DMS 273 (cell line): ENCODE data around the gene BARD1.
"Not testable (repeated sequence)": the region's sequence is repeated elsewhere in the genome, so short reads cannot be mapped to it uniquely, and the experiment has no call there.

Source experiments
- DNase-seq: peaks from one replicate; lab custom pipeline; 2025; ENCODE audit not compliant: unreplicated experiment; lab: John Stamatoyannopoulos, UW

Gene BARD1

GRCh38 chr2:214772443-214773015 lies 37.0 kb downstream of the BARD1 start:
- no peak for DNase-seq

- no peak for DNase-seq
Measured at GRCh38 chr2:214765180-214765579, 44.3 kb downstream of the BARD1 start.

- DNase-seq = no peak
Measured at GRCh38 chr2:214753455-214753854, 56.0 kb downstream of the BARD1 start.

GRCh38 chr2:214750529-214750928 lies 59.0 kb downstream of the BARD1 start:
- DNase-seq = no peak

- DNase-seq = no peak
Measured at GRCh38 chr2:214747992-214748391, 61.5 kb downstream of the BARD1 start.

GRCh38 chr2:214742119-214742518 lies 67.4 kb downstream of the BARD1 start:
- no peak for DNase-seq

- DNase-seq = no peak
Measured at GRCh38 chr2:214740867-214741395, 68.6 kb downstream of the BARD1 start.

- DNase-seq = no peak
Measured at GRCh38 chr2:214737188-214737587, 72.3 kb downstream of the BARD1 start.

- peak; percentile 17 for DNase-seq
Measured at GRCh38 chr2:214730800-214731407, 78.6 kb downstream of the BARD1 start.

- DNase-seq = no peak
Measured at GRCh38 chr2:214730248-214730647, 79.2 kb downstream of the BARD1 start.

GRCh38 chr2:214724741-214725140 lies 84.7 kb downstream of the BARD1 start:
- DNase-seq = no peak

GRCh38 chr2:214717837-214718236 lies 91.6 kb downstream of the BARD1 start:
- not testable (repeated sequence) for DNase-seq

- no peak for DNase-seq
Measured at GRCh38 chr2:214716811-214717560, 92.5 kb downstream of the BARD1 start.

GRCh38 chr2:214715025-214715424 lies 94.5 kb downstream of the BARD1 start:
- no peak for DNase-seq

- DNase-seq = no peak
Measured at GRCh38 chr2:214713080-214713830, 96.2 kb downstream of the BARD1 start.

GRCh38 chr2:214710729-214711128 lies 98.8 kb downstream of the BARD1 start:
- DNase-seq = no peak

- peak; percentile 6 for DNase-seq
Measured at GRCh38 chr2:214706986-214707385, 102.5 kb downstream of the BARD1 start.

- DNase-seq = no peak
Measured at GRCh38 chr2:214699236-214699635, 110.2 kb downstream of the BARD1 start.

- no peak for DNase-seq
Measured at GRCh38 chr2:214696681-214697080, 112.8 kb downstream of the BARD1 start.

- DNase-seq = no peak
Measured at GRCh38 chr2:214695789-214696188, 113.7 kb downstream of the BARD1 start.

- not testable (repeated sequence) for DNase-seq
Measured at GRCh38 chr2:214683557-214683956, 125.9 kb downstream of the BARD1 start.
